GM11168 (cell line): ENCODE data around the gene SLC26A1.
"Not testable (repeated sequence)": the region's sequence is repeated elsewhere in the genome, so short reads cannot be mapped to it uniquely, and the experiment has no call there.

Experiments
- in situ Hi-C: fragments of 300-500 bp; cut with MboI; formaldehyde crosslinking; loops from one replicate; pipeline ENCODE4 v1.12.0; 2022; ENCODE audit warnings: low sequenced_read_pairs; ENCODE audit not compliant: unreplicated experiment

SLC26A1 gene

DNA sequence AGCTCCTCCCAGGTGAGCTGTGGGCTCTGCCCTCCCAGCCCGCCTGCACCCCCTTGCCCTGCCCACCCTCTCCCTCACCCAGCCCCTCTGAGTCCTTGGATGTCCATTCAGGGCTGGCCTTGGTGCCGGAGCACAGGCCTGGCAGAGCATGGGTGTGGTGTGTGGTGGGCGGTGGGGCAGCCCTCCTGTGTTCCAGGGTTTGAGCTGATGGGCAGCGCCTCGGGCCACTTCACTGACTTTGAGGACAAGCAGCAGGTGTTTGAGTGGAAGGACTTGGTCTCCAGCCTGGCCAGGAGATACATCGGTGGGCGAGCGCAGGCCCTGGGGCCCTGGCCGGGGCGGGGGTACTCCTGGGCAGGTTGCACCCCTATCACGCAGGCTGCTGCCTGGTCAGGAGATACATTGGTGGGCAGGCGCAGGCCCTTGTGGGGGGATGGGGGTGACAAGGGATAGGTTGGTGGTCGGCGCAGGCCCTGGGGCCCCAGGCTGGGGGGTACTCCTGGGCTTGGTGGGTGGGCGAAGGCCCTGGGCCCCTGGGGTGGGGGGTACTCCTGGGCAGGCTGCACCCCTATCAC is 7.6 kb upstream of the SLC26A1 start:
- in situ Hi-C loops, result no loop called here

GRCh38 chr4:999882-1000425 is 6.8 kb upstream of the SLC26A1 start:
- in situ Hi-C loops, result no loop called here

DNA sequence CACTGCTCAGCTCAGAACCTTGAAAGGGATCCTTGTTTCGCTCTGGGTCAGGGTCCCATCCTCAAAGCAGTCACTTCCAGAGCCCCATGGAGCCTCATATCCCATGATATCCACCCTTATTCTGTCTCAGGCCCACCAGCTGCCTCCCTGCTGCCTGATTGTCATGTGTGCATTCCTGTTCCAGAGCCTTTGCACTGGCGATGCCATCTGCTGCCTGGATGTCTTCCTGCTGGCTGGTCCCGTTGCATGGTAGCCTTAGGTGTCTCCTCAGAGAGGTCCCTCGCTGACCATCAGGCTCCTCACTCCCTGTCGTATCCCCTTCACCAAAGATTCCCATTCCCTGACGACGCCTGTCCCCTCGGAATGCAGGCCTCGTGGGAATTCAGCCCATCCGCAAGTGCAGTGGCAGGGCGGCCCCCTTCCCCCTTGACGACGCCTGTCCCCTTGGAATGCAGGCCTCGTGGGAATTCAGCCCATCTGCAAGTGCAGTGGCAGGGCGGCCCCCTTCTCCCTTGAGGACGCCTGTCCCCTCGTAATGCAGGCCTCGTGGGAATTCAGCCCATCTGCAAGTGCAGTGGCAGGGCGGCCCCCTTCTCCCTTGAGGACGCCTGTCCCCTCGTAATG is 6.1 kb upstream of the SLC26A1 start:
- in situ Hi-C loops, result not testable (repeated sequence)

- in situ Hi-C loops, result no loop called here
These were observed 5.0 kb upstream of the SLC26A1 start for GRCh38 chr4:998096-998691.

DNA sequence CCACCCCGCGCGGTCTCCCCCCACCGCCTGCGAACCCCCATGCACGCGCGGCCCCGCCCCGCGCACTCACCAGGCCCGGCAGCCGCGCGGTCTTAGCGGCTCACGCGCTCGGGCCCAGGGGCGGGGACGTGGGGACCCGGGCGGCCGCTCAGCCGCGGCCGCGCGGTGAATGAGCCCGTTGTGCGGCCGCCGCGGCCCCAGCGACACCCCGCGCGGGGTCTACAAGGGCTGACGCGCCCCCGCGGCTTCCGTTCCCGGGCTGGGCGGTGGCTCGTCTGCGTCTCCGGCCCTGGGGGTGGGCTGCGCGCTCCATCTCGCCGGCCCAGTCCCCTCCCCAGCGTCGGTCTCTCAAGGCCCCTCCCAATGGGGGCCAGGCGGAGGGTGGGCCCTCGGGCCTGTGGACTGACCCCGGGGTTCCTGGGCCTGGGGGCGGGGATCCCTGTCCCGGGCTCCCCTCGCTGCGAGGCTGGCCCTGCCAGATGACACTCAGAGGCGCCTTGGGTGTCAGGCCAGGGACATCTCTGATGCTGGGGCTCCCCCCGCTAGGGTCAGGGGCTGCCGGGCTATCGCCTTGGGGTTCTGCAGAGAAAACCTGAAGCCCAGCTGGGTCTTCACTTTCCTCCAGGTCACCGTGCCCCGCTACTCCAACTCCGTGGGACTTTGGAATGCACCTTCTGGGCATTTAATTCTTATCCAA is 4.3 kb upstream of the SLC26A1 start:
- in situ Hi-C loops, result no loop called here

- in situ Hi-C loops, result no loop called here
These were observed 3.8 kb upstream of the SLC26A1 start for GRCh38 chr4:996997-997374.

GRCh38 chr4:996030-996996 is 3.1 kb upstream of the SLC26A1 start:
- in situ Hi-C loops, result no loop called here

DNA sequence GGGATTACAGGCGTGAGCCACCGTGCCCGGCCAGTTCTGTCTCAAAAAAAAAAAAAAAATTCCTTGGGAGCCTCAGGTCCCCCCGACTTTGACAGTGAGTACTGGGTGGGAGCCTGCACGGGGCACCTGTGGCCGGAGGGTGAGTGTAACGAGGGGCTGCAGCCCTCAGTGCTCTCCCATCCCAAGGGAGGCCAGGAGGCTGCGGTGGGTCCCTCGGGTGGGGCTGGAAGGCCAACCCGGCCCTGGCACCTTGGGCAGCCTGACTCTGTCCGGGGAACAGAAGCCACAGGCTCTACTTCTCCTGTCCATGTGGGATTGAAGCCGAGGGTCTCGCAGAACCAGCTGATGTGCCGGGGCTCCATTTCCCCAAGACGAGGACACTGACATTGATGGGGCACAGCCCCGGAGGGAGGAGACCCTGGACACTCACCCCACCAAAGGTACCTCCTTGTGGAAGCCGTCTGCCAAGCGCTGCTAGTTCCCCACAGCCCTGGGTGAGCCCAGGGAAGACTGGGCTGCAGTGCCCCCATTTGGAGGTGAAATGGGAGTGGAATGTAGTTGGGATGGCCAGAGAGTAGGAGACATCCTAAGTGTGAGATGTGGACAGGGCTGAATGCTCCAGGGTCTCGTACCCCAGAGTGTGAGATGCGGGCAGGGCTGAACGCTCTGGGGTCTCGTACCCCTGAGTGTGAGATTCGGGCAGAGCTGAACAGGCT is 2.3 kb upstream of the SLC26A1 start:
- in situ Hi-C loops, result no loop called here

DNA sequence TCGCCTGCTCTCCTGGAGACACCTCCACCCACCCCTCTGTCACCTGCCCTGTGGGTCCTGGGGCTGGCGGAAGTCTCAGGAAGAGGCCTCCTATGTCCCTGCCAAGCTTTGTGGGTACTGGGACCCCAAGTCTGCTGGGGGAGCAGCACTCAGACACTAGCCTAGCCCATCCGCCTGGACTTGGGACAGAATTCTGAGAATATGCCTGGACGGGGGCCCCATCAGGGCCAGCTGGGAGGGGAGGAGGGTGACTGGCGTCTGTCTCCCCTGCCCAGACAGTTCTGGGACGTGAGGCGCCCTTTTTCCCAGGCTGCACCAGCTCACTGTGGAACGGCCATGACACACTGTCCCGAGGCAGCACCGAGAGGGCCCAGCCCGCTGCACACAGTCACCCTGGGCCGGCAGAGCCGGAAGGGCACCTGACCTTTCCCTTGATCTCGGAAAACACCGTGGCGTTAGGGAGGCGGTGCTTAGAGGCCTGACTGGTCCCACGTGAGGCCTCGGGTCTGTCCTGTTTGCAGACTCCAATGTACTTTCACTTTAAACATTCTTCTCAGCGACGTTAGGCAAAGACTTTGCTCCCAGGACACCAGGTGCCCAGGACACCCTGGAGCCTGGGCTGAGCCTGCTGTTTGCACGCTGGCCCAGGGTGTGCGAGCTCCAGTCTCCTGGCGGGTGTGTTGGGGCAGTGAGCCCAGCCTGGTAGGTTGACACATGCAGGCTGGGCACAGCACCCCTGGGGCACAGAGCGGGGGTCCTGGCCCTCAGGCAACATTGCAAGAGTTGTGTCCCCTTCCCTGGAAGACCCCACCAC is 700 bp downstream of the SLC26A1 start:
- in situ Hi-C loops, result no loop called here

- in situ Hi-C loops, result no loop called here
These were observed 1.5 kb downstream of the SLC26A1 start for GRCh38 chr4:991451-992296.

GRCh38 chr4:990746-991367 is 2.3 kb downstream of the SLC26A1 start:
- in situ Hi-C loops, result no loop called here

GRCh38 chr4:989722-990471 is 3.3 kb downstream of the SLC26A1 start:
- in situ Hi-C loops, result no loop called here

DNA sequence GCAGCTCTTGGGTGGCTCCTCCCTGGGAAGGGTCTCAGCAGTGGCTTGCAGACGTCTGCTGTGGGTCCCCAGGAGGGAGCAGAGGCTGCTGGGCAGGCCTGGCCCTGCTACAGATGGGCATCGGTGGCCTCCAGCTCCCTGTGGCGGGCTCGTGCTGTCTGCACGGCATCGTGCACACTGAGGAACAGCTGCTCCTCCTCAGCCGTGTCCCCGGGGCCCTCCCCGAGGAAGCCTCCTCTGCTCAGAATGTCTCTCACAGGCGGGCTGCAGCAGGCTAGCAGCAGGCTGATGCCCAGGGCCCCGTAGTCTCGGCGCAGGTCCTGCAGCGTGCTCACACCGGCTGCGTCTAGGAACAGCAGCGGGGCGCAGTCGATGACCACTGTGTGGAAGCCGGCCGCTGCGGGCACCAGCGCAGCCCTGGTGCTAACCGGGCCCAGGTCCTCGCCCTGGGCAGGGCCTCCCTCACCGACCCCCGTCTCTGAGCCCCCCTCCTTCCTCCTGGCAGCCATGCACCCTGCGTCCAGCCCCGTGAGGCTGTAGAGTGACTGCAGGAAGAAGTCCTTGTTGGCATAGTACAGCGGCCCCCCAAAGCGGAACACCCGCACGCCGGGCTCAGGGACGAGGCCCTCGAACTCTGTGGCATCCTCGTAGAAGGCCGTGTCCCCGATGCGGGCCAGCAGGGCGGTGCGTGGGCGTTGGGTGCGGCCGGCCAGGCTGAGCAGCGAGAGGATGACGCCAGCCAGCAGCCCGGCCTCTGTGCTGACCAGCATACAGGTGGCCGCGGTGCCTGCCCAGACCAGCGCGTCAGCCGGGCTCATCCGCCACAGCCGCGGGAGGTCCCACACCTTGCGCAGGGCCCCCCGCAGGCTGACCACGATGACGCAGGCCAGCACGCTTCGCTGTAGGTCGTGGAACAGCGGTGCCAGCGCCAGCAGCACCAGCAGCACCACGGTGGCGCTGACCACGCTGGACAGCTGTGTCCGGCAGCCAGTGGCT is 4.2 kb downstream of the SLC26A1 start:
- in situ Hi-C loops, result no loop called here

- in situ Hi-C loops, result no loop called here
These were observed 5.3 kb downstream of the SLC26A1 start for GRCh38 chr4:987624-988513.
